Renal cortex interstitium (tissue), 11 donors: ENCODE data around the gene GALNT2. TPM values are rescaled to one million over a fixed set of nuclear protein-coding genes. Genes with fewer than 3 reads are reported as not detected.
A peak's percentile ranks its signal among the peaks of the same experiment; 100 is the strongest.

ENCODE experiments used
- DNase-seq, 11 donors: peaks; one replicate each; pipeline ENCODE4 v3.0.0-alpha.2; 2013; ENCODE audit warnings: low read depth in 9 of 11, low spot score in 4 of 11; ENCODE audit errors: extremely low read depth in 1 of 11
- polyA plus RNA-seq, 3 donors: library from polyadenylated mRNA; unstranded; fragments of 120-200 nt; gene quantifications; one replicate each; pipeline ENCODE4 v1.2.1, GENCODE V29; 2013; ENCODE audit not compliant: insufficient read length in 3 of 3

Gene GALNT2
- polyA plus RNA-seq, 3 donors, result 57.1 to 65.1 (median 59.2) TPM

GRCh38 chr1:230186003-230186863 is 119.2 kb downstream of the GALNT2 start:
- DNase-seq, result no peak

- DNase-seq, result no peak
Observed at GRCh38 chr1:230186874-230187273, 119.8 kb downstream of the GALNT2 start.

- no peak for DNase-seq
Observed at GRCh38 chr1:230187290-230187689, 120.3 kb downstream of the GALNT2 start.

- no peak for DNase-seq
Observed at GRCh38 chr1:230188826-230189225, 121.8 kb downstream of the GALNT2 start.

GRCh38 chr1:230189341-230189740 is 122.3 kb downstream of the GALNT2 start:
- DNase-seq, result no peak

- DNase-seq, result no peak
Observed at GRCh38 chr1:230189824-230190223, 122.8 kb downstream of the GALNT2 start.

GRCh38 chr1:230191079-230191804 is 124.2 kb downstream of the GALNT2 start:
- no peak for DNase-seq

GRCh38 chr1:230191855-230192254 is 124.8 kb downstream of the GALNT2 start:
- no peak for DNase-seq

- DNase-seq, result no peak
Observed at GRCh38 chr1:230194525-230194924, 127.5 kb downstream of the GALNT2 start.

GRCh38 chr1:230195199-230195598 is 128.2 kb downstream of the GALNT2 start:
- DNase-seq, result no peak

GRCh38 chr1:230196077-230196476 is 129.0 kb downstream of the GALNT2 start:
- no peak for DNase-seq

- no peak for DNase-seq
Observed at GRCh38 chr1:230197644-230198567, 130.9 kb downstream of the GALNT2 start.

- DNase-seq, result no peak
Observed at GRCh38 chr1:230199034-230199433, 132.0 kb downstream of the GALNT2 start.

- no peak for DNase-seq
Observed at GRCh38 chr1:230199554-230199953, 132.5 kb downstream of the GALNT2 start.

- no peak for DNase-seq
Observed at GRCh38 chr1:230200276-230200675, 133.2 kb downstream of the GALNT2 start.

- no peak for DNase-seq
Observed at GRCh38 chr1:230201445-230201844, 134.4 kb downstream of the GALNT2 start.

GRCh38 chr1:230204842-230205241 is 137.8 kb downstream of the GALNT2 start:
- DNase-seq, result peak in 1 of 11 donors; percentile 18

GRCh38 chr1:230205719-230206198 is 138.7 kb downstream of the GALNT2 start:
- no peak for DNase-seq

GRCh38 chr1:230206207-230206606 is 139.2 kb downstream of the GALNT2 start:
- DNase-seq, result no peak
